ENCODE measurements around the gene COX11. TPM values are rescaled to one million over a fixed set of nuclear protein-coding genes. Genes with fewer than 3 reads are reported as not detected.

Gene COX11, protein sequence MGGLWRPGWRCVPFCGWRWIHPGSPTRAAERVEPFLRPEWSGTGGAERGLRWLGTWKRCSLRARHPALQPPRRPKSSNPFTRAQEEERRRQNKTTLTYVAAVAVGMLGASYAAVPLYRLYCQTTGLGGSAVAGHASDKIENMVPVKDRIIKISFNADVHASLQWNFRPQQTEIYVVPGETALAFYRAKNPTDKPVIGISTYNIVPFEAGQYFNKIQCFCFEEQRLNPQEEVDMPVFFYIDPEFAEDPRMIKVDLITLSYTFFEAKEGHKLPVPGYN
- 39.7 and 60.8 TPM in 2 replicates for total RNA-seq

DNA sequence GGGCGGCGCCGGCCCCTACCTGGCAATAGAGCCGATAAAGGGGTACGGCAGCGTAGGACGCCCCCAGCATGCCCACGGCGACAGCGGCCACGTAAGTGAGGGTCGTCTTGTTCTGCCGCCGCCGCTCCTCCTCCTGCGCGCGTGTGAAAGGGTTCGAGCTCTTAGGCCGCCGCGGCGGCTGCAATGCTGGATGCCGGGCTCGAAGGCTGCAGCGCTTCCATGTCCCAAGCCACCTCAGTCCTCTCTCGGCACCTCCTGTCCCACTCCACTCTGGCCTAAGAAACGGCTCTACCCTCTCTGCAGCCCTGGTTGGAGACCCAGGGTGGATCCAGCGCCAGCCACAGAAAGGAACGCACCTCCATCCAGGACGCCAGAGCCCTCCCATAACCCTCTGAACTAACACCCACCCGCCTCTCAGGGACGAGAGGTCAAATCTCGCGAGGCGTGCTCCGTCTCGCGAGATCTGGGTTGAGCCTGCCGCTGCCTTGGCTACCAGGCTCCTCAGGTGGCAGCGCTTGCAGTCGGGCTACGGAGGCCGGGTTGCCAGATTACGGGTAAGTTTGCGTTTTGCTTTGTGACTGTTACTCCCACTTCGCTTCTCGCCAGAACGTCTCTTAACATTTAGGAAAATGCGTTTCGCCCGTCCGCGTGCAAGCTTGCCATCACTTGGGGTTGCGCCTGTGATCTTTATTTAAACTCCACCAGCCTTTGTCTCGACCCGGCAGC, at the start of gene COX11, which contains the start of gene STXBP4:
TSS of gene COX11 (minus strand) at position 393 of the 726 bp plus-strand sequence. CDS start at position 385, 8 bp downstream.
TSS of gene STXBP4 (plus strand) at position 504 of the 726 bp plus-strand sequence. CDS start 17,455 bp downstream, outside the sequence.

Other genes with a start within 250 kb of the COX11 start
- gene TOM1L1, start 67.8 kb downstream of the COX11 start, total RNA-seq, result 15.5 and 23.7 TPM in 2 replicates
- 10.2 and 13.5 TPM in 2 replicates for gene STXBP4, start 111 bp upstream of the COX11 start, total RNA-seq

Measured in regular cardiac myocyte (primary cell).